Peyer's patch (tissue), 4 donors: ENCODE data around the gene KRT7.

Experiments
- POLR2A ChIP-seq, 2 donors: fragments of 450-650 bp; IDR thresholded peaks; one replicate each; pipeline ENCODE4 v1.5.1; 2017; ENCODE audit warnings: antibody characterized with exemption in 2 of 2, mild to moderate bottlenecking in 2 of 2, moderate library complexity in 2 of 2
- TF ChIP-seq, protein P1 (sequence below), 6 experiments: fragments of 450-650 bp in 4 of 6; fragments of 200-600 bp in 2 of 6; sonication (generic) in 1 of 6; IDR thresholded peaks; one replicate each; pipeline ENCODE4 v1.5.1; 2017 to 2019; ENCODE audit warnings: antibody characterized with exemption in 6 of 6, mild to moderate bottlenecking in 3 of 6, moderate library complexity in 1 of 6

- TF ChIP-seq, protein P1, sequence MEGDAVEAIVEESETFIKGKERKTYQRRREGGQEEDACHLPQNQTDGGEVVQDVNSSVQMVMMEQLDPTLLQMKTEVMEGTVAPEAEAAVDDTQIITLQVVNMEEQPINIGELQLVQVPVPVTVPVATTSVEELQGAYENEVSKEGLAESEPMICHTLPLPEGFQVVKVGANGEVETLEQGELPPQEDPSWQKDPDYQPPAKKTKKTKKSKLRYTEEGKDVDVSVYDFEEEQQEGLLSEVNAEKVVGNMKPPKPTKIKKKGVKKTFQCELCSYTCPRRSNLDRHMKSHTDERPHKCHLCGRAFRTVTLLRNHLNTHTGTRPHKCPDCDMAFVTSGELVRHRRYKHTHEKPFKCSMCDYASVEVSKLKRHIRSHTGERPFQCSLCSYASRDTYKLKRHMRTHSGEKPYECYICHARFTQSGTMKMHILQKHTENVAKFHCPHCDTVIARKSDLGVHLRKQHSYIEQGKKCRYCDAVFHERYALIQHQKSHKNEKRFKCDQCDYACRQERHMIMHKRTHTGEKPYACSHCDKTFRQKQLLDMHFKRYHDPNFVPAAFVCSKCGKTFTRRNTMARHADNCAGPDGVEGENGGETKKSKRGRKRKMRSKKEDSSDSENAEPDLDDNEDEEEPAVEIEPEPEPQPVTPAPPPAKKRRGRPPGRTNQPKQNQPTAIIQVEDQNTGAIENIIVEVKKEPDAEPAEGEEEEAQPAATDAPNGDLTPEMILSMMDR (IDR thresholded peaks at IDR 0.05), result no peak
- TF ChIP-seq POLR2A (IDR thresholded peaks at IDR 0.05), result no peak
Measured at GRCh38 chr12:52232674-52233461, at the start of gene KRT7.
